SH-SY5Y (cell line): ENCODE results near the gene DISP2.

Source experiments
- GATA2 ChIP-seq: IDR thresholded peaks from 2 replicates; pipeline ENCODE4 v1.6.1; 2011; ENCODE audit warnings: mild to moderate bottlenecking, low read depth, low read length
- GATA3 ChIP-seq: IDR thresholded peaks from 2 replicates; pipeline ENCODE4 v1.6.1; 2011; ENCODE audit warnings: low read depth, mild to moderate bottlenecking, low read length, moderate library complexity

The DISP2 gene

GRCh38 chr15:40424483-40425115 lies 66.6 kb downstream of the DISP2 start:
- TF ChIP-seq GATA3, result no peak
- no peak for TF ChIP-seq GATA2

DNA sequence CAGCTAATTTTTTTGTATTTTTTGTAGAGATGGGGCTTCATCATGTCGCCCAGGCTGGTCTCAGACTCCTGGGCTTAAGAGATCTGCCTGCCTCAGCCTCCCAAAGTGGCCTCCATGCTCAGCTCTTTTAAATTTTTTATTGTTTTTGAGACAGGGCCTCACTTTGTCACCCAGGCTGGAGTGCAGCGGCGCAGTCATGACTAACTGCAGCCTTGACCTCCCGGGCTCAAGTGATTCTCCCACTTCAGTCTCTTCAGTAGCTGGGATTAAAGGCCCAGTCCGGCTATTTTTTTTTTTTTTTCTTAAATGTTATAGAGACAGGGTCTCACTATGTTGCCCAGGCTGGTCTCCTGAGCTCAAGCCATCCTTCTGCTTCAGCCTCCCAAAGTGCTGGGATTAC lies 67.7 kb downstream of the DISP2 start:
- TF ChIP-seq GATA2, result no peak
- TF ChIP-seq GATA3, result no peak

- no peak for TF ChIP-seq GATA3
- no peak for TF ChIP-seq GATA2
Observed at GRCh38 chr15:40427188-40427587, 69.2 kb downstream of the DISP2 start.

- TF ChIP-seq GATA2, result no peak
- TF ChIP-seq GATA3, result no peak
Observed at GRCh38 chr15:40428185-40428584, 70.2 kb downstream of the DISP2 start.
